ENCODE results near the gene DACT1.
"Not testable (repeated sequence)": the region's sequence is repeated elsewhere in the genome, so short reads cannot be mapped to it uniquely, and the experiment has no call there.

Gene DACT1

GRCh38 chr14:58637391-58638230, at the start of gene DACT1:
TSS of gene DACT1 (plus strand) at chr14:58637962. CDS start at chr14:58638203, 241 bp downstream.
- DNase-seq (ENCODE audit: low read depth in 2 of 2): peak; percentile 49 to 56

GRCh38 chr14:58588321-58588720, 49.4 kb upstream of the DACT1 start:
- DNase-seq (ENCODE audit: low read depth in 2 of 2): not testable (repeated sequence)

GRCh38 chr14:58593977-58594376, 43.8 kb upstream of the DACT1 start:
- no peak for DNase-seq (ENCODE audit: low read depth in 2 of 2)

GRCh38 chr14:58597041-58597440, 40.7 kb upstream of the DACT1 start:
- DNase-seq (ENCODE audit: low read depth in 2 of 2): no peak

GRCh38 chr14:58598028-58598803, 39.5 kb upstream of the DACT1 start:
- no peak for DNase-seq (ENCODE audit: low read depth in 2 of 2)

- DNase-seq (ENCODE audit: low read depth in 2 of 2): no peak
Measured at GRCh38 chr14:58598804-58599525, 38.8 kb upstream of the DACT1 start.

- no peak for DNase-seq (ENCODE audit: low read depth in 2 of 2)
Measured at GRCh38 chr14:58599707-58600106, 38.1 kb upstream of the DACT1 start.

GRCh38 chr14:58605465-58605864, 32.3 kb upstream of the DACT1 start:
- no peak for DNase-seq (ENCODE audit: low read depth in 2 of 2)

GRCh38 chr14:58607131-58607951, 30.4 kb upstream of the DACT1 start:
- no peak for DNase-seq (ENCODE audit: low read depth in 2 of 2)

- no peak for DNase-seq (ENCODE audit: low read depth in 2 of 2)
Measured at GRCh38 chr14:58607952-58608317, 29.8 kb upstream of the DACT1 start.

GRCh38 chr14:58617619-58618018, 20.1 kb upstream of the DACT1 start:
- DNase-seq (ENCODE audit: low read depth in 2 of 2): no peak

- DNase-seq (ENCODE audit: low read depth in 2 of 2): no peak
Measured at GRCh38 chr14:58620011-58620410, 17.8 kb upstream of the DACT1 start.

GRCh38 chr14:58625438-58625837, 12.3 kb upstream of the DACT1 start:
- DNase-seq (ENCODE audit: low read depth in 2 of 2): no peak

- no peak for DNase-seq (ENCODE audit: low read depth in 2 of 2)
Measured at GRCh38 chr14:58626431-58626831, 11.3 kb upstream of the DACT1 start.

- no peak for DNase-seq (ENCODE audit: low read depth in 2 of 2)
Measured at GRCh38 chr14:58628406-58628805, 9.4 kb upstream of the DACT1 start.

- no peak for DNase-seq (ENCODE audit: low read depth in 2 of 2)
Measured at GRCh38 chr14:58629281-58629680, 8.5 kb upstream of the DACT1 start.

- DNase-seq (ENCODE audit: low read depth in 2 of 2): no peak
Measured at GRCh38 chr14:58631732-58632131, 6.0 kb upstream of the DACT1 start.

GRCh38 chr14:58633831-58634230, 3.9 kb upstream of the DACT1 start:
- DNase-seq (ENCODE audit: low read depth in 2 of 2): no peak

- no peak for DNase-seq (ENCODE audit: low read depth in 2 of 2)
Measured at GRCh38 chr14:58634406-58635090, 3.2 kb upstream of the DACT1 start.

GRCh38 chr14:58635091-58635830, 2.5 kb upstream of the DACT1 start:
- no peak for DNase-seq (ENCODE audit: low read depth in 2 of 2)
